DND-41 (cell line): ENCODE data around the gene CUBN.

Source experiments
- ATAC-seq: fragments of 200-7000 bp; cut with Tn5 transposase; 3 replicates; pipeline ENCODE4 v1.9.1; 2021; ENCODE audit warnings: low read depth; ENCODE audit not compliant: insufficient read depth
- DNase-seq: peaks from one replicate; pipeline ENCODE4 v3.0.0-alpha.2; 2020
- H2AFZ ChIP-seq: 2 replicates; pipeline ENCODE4 v1.6.0; 2012; ENCODE audit warnings: low read depth, low read length
- H3K27ac ChIP-seq: 2 replicates; pipeline ENCODE4 v1.5.1; 2012; ENCODE audit warnings: low read length, inconsistent platforms
- H3K27me3 ChIP-seq: fragments of 200-600 bp; sonication (generic); 2 replicates; pipeline ENCODE4 v1.6.0; 2012; ENCODE audit warnings: low read length, mild to moderate bottlenecking, inconsistent platforms; ENCODE audit not compliant: insufficient read depth, poor library complexity
- H3K36me3 ChIP-seq: 2 replicates; pipeline ENCODE4 v1.5.1; 2012; ENCODE audit warnings: low read length, inconsistent platforms; ENCODE audit not compliant: insufficient read depth
- H3K4me1 ChIP-seq: 2 replicates; pipeline ENCODE4 v1.5.1; 2012; ENCODE audit warnings: mild to moderate bottlenecking, low read length; ENCODE audit not compliant: insufficient read depth
- H3K4me2 ChIP-seq: 2 replicates; pipeline ENCODE4 v1.6.0; 2012; ENCODE audit warnings: mild to moderate bottlenecking, moderate library complexity, low read length, inconsistent platforms; ENCODE audit not compliant: insufficient read depth
- H3K4me3 ChIP-seq, 2 experiments: fragments of 200-600 bp in 1 of 2; shearing (Covaris generic) in 1 of 2; 2 replicates each; pipeline ENCODE4 v1.5.1; 2012 to 2016; ENCODE audit warnings: inconsistent platforms in 2 of 2, low read length in 2 of 2, mild to moderate bottlenecking in 2 of 2, low read depth in 1 of 2, moderate library complexity in 1 of 2
- H3K79me2 ChIP-seq: 2 replicates; pipeline ENCODE4 v1.6.0; 2012; ENCODE audit warnings: low read length, inconsistent platforms; ENCODE audit not compliant: insufficient read depth
- H3K9ac ChIP-seq: 2 replicates; pipeline ENCODE4 v1.6.0; 2012; ENCODE audit warnings: low read depth, mild to moderate bottlenecking, inconsistent platforms, low read length, moderate library complexity
- H3K9me3 ChIP-seq: 2 replicates; pipeline ENCODE4 v1.5.1; 2012; ENCODE audit warnings: low read length, moderate library complexity, mild to moderate bottlenecking, inconsistent platforms; ENCODE audit not compliant: insufficient read depth, severe bottlenecking
- H4K20me1 ChIP-seq: 2 replicates; pipeline ENCODE4 v1.6.0; 2012; ENCODE audit warnings: low read length; ENCODE audit not compliant: insufficient read depth
- CTCF ChIP-seq: IDR thresholded peaks from 2 replicates; pipeline ENCODE4 v1.5.1; 2012; ENCODE audit warnings: borderline replicate concordance, low read length, moderate library complexity, mild to moderate bottlenecking; ENCODE audit not compliant: poor library complexity, severe bottlenecking; ENCODE audit errors: extremely low read depth
- EZH2 ChIP-seq: IDR thresholded peaks from 3 replicates; pipeline ENCODE4 v1.6.1; 2012; ENCODE audit warnings: borderline replicate concordance, low read depth, mild to moderate bottlenecking, moderate library complexity, low read length, inconsistent platforms; ENCODE audit not compliant: severe bottlenecking

Gene CUBN

GRCh38 chr10:16886031-16886430 lies 243.6 kb downstream of the CUBN start:
- Histone ChIP-seq H3K4me3 (no peak overlapping the region), H3K4me1 (no peaks in the 10 kb centered on the region), H2AFZ (no peak overlapping the region), H4K20me1 (no peaks in the 10 kb centered on the region), H3K9me3 (no peaks in the 10 kb centered on the region), H3K36me3 (no peaks in the 10 kb centered on the region), H3K27me3 (no peaks in the 10 kb centered on the region), H3K27ac (no peak overlapping the region), H3K79me2 (no peaks in the 10 kb centered on the region), H3K4me2 (no peak overlapping the region), H3K9ac (no peak overlapping the region)
- no peak for DNase-seq
- no peak for ATAC-seq
- TF ChIP-seq EZH2 (no peak), CTCF (no peak)

- 0 out of 3 replicates have a peak, but pooled peaks have one; percentile 27 for ATAC-seq
- H4K20me1 ChIP-seq, result no peaks in the 10 kb centered on the region
- no peak for TF ChIP-seq CTCF
- no peak for TF ChIP-seq EZH2
Measured at GRCh38 chr10:16884497-16884896, 245.1 kb downstream of the CUBN start.

GRCh38 chr10:16883084-16883483 lies 246.5 kb downstream of the CUBN start:
- Histone ChIP-seq H3K36me3 (no peaks in the 10 kb centered on the region), H3K4me1 (no peaks in the 10 kb centered on the region), H3K4me2 (no peak overlapping the region), H3K9me3 (no peaks in the 10 kb centered on the region), H3K4me3 (no peak overlapping the region), H2AFZ (no peak overlapping the region), H4K20me1 (no peaks in the 10 kb centered on the region), H3K79me2 (no peaks in the 10 kb centered on the region), H3K27me3 (no peaks in the 10 kb centered on the region), H3K27ac (no peak overlapping the region), H3K9ac (no peak overlapping the region)
- ATAC-seq (no peak), DNase-seq (no peak)
- TF ChIP-seq CTCF (no peak), EZH2 (no peak)

More at GRCh38 chr10:16884497-16884896, 245.1 kb downstream of the CUBN start:
- no peaks in the 10 kb centered on the region for H3K79me2 ChIP-seq
- H3K9me3 ChIP-seq, result no peaks in the 10 kb centered on the region
- no peak overlapping the region for H3K4me2 ChIP-seq
- H3K27me3 ChIP-seq, result no peaks in the 10 kb centered on the region
- H2AFZ ChIP-seq, result no peak overlapping the region
- H3K36me3 ChIP-seq, result no peaks in the 10 kb centered on the region
- no peak overlapping the region for H3K27ac ChIP-seq
- no peaks in the 10 kb centered on the region for H3K4me1 ChIP-seq
- no peak overlapping the region for H3K4me3 ChIP-seq
- no peak for DNase-seq
- H3K9ac ChIP-seq, result no peak overlapping the region

GRCh38 chr10:16870331-16870730 lies 259.3 kb downstream of the CUBN start:
- Histone ChIP-seq H3K4me3 (no peak overlapping the region), H3K27me3 (no peaks in the 10 kb centered on the region), H3K79me2 (no peaks in the 10 kb centered on the region), H3K9ac (no peak overlapping the region), H3K27ac (no peak overlapping the region), H3K36me3 (no peaks in the 10 kb centered on the region), H4K20me1 (no peaks in the 10 kb centered on the region), H2AFZ (no peak overlapping the region), H3K4me2 (no peak overlapping the region), H3K9me3 (no peaks in the 10 kb centered on the region), H3K4me1 (no peaks in the 10 kb centered on the region)
- TF ChIP-seq CTCF (no peak), EZH2 (no peak)
- ATAC-seq, result no peak
- DNase-seq, result no peak
